ENCODE results near the gene LRFN2.

DNA sequence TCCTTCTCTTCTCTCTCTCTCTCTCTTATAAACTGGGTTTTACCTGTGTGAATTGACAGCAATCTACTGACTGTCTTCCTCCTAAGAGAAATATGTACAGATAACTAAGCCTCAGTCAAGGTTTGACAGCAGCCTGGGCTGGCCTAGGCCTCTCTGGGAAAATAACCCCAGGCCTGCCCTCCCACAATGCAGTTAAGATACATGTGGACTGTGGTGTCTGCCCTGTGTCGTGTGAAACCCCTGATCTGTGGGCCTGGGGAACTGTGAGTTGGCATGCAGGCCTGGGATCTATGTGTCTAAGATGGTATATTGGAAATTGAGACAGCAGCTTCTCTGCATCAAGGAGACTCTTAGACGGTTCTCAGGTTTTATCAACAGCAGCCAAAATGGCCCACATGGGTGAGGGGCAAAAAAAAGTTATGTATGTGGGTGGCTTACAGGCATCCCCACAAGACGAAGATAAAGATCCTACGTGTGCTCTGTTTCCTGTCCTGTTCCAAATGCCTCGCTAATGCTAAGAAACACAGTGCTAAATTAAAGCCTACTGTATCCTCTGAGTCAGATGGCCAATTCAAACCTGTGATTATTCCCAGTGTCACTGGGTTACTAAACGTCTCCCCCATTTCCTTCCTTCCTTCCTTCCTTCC lies 19.0 kb downstream of the LRFN2 start:
- TF ChIP-seq, protein P1, sequence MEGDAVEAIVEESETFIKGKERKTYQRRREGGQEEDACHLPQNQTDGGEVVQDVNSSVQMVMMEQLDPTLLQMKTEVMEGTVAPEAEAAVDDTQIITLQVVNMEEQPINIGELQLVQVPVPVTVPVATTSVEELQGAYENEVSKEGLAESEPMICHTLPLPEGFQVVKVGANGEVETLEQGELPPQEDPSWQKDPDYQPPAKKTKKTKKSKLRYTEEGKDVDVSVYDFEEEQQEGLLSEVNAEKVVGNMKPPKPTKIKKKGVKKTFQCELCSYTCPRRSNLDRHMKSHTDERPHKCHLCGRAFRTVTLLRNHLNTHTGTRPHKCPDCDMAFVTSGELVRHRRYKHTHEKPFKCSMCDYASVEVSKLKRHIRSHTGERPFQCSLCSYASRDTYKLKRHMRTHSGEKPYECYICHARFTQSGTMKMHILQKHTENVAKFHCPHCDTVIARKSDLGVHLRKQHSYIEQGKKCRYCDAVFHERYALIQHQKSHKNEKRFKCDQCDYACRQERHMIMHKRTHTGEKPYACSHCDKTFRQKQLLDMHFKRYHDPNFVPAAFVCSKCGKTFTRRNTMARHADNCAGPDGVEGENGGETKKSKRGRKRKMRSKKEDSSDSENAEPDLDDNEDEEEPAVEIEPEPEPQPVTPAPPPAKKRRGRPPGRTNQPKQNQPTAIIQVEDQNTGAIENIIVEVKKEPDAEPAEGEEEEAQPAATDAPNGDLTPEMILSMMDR (IDR thresholded peaks at IDR 0.05), result no peak
- peak; percentile 55 for TF ChIP-seq CHD2 (IDR thresholded peaks at IDR 0.05; ENCODE audit: low read length, partially characterized antibody)
- no peak for TF ChIP-seq TAF1 (IDR thresholded peaks at IDR 0.05; ENCODE audit: borderline replicate concordance, low read depth, low read length)
